Nephron (organoid): ENCODE results near the gene MTX1.

ENCODE experiments used
- H3K27ac Mint-ChIP-seq, 3 experiments: 2 replicates each; pipeline ENCODE4 v1.8.0; 2020; ENCODE audit warnings: mixed read lengths in 3 of 3, mild to moderate bottlenecking in 2 of 3, moderate library complexity in 1 of 3
- H3K27me3 Mint-ChIP-seq: 2 replicates; pipeline ENCODE4 v1.8.0; 2021; ENCODE audit warnings: low read depth, mild to moderate bottlenecking, moderate library complexity, mixed read lengths
- H3K36me3 Mint-ChIP-seq: 2 replicates; pipeline ENCODE4 v1.8.0; 2020; ENCODE audit warnings: low read depth, mixed read lengths
- H3K4me1 Mint-ChIP-seq: 2 replicates; pipeline ENCODE4 v1.8.0; 2020; ENCODE audit warnings: mixed read lengths
- H3K4me3 Mint-ChIP-seq, 3 experiments: 2 replicates each; pipeline ENCODE4 v1.8.0; 2020; ENCODE audit warnings: mild to moderate bottlenecking in 3 of 3, mixed read lengths in 3 of 3, moderate library complexity in 2 of 3
- H3K9me3 Mint-ChIP-seq: 2 replicates; pipeline ENCODE4 v1.8.0; 2020; ENCODE audit warnings: mixed read lengths
- TF ChIP-seq, protein P1 (sequence below), 3 experiments: fragments of 200-600 bp; sonication (generic); IDR thresholded peaks; one replicate each; pipeline ENCODE4 v1.5.0; 2021; ENCODE audit warnings: antibody characterized with exemption in 3 of 3; ENCODE audit not compliant: unreplicated experiment in 3 of 3

Gene MTX1

DNA sequence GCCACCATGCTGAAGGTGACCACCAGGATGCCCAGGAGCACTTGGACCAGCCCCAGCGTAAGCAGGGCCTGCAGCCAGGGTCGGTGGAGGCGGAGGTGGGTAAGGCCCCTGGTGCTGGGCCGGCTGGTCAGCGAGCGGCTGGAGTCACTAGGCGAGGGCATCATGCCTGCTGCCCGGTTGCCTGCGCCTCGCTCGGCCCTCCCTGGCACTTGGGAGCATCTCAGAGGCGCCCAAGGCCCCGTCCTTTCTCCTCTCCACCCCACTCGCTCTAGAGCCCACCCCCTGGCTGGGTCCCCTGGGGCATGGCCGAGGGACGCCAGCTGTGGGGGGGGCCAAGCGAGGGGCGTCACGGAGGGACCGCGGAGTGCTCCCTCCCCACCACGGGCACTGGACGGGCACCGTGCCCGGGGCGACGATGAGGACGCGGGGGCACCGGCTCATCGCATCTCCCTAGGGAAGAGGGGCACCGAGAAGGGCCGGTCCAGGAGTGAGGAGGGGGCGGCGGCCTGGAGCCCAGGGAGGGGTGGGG lies 46.3 kb downstream of the MTX1 start:
- Mint-ChIP-seq H3K36me3 (peaks cover 19% of the 10 kb centered on the region), H3K27ac (peak overlapping the region; percentile 24 to 84 (median 65)), H3K27me3 (peaks cover 3% of the 10 kb centered on the region), H3K4me3 (peak overlapping the region; percentile 84 to 94 (median 92)), H3K9me3 (no peaks in the 10 kb centered on the region), H3K4me1 (peaks cover 36% of the 10 kb centered on the region)
- TF ChIP-seq, protein P1, sequence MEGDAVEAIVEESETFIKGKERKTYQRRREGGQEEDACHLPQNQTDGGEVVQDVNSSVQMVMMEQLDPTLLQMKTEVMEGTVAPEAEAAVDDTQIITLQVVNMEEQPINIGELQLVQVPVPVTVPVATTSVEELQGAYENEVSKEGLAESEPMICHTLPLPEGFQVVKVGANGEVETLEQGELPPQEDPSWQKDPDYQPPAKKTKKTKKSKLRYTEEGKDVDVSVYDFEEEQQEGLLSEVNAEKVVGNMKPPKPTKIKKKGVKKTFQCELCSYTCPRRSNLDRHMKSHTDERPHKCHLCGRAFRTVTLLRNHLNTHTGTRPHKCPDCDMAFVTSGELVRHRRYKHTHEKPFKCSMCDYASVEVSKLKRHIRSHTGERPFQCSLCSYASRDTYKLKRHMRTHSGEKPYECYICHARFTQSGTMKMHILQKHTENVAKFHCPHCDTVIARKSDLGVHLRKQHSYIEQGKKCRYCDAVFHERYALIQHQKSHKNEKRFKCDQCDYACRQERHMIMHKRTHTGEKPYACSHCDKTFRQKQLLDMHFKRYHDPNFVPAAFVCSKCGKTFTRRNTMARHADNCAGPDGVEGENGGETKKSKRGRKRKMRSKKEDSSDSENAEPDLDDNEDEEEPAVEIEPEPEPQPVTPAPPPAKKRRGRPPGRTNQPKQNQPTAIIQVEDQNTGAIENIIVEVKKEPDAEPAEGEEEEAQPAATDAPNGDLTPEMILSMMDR (IDR thresholded peaks at IDR 0.05; ENCODE audit: unreplicated experiment in 3 of 3), result no peak

DNA sequence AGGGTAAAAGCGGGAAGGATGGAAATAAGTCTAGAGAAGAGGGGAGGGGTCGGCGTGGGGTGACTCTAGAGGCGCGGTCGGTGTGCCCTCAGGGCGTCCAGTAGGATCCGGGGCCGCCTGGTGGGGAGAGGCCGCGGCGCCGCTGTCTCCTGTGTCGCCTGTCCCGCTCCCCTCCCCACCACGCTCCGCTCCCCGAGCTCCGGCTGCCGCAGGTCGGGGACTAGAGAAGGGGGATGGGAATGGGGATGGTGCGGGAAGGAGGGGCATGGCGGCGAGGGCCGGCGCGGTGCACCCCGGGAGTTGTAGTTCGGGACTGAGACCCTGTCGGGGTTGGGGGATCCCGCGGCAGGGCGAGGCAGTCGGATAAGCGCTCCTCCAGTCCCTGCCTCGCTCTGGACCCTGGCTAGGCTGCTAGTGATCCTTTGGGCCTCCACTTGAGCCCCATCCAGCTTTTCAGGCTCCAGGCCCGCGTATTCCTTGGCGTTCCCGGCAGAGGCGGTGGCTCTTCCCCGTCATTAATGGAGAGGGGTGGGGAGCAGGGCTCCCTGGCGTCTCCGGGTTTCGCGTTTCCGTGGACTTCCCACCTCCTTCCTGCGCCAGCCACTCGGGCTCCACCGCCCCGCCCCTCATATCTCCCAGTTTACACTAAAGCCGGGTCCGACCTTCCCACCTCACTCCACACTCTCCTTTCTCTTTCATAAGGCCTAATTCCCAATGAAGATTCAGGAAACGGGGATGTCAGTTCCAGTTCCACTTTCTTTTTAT lies 46.9 kb downstream of the MTX1 start, which contains the start of gene ENTREP3:
ENTREP3 (minus strand) TSS at position 241 of the 765 bp plus-strand sequence. CDS start 606 bp downstream, outside the sequence.
- H3K4me3 Mint-ChIP-seq, result peak within 1 kb of the TSS; percentile 84 to 94 (median 92)
- peak within 1 kb of the TSS; percentile 92 to 98 (median 95) for H3K27ac Mint-ChIP-seq
- H3K27me3 Mint-ChIP-seq, result peaks cover 3% of the 10 kb centered on the region
- TF ChIP-seq, protein P1 (IDR thresholded peaks at IDR 0.05; ENCODE audit: unreplicated experiment in 3 of 3), result no peak
- H3K9me3 Mint-ChIP-seq, result no peaks in the 10 kb centered on the region
- H3K36me3 Mint-ChIP-seq, result peaks cover 23% of the 10 kb centered on the region
- H3K4me1 Mint-ChIP-seq, result peaks cover 36% of the 10 kb centered on the region

- Mint-ChIP-seq H3K9me3 (no peaks in the 10 kb centered on the region), H3K4me1 (peaks cover 37% of the 10 kb centered on the region), H3K36me3 (peaks cover 29% of the 10 kb centered on the region), H3K4me3 (peak overlapping the region; percentile 84 to 94 (median 92)), H3K27me3 (peaks cover 3% of the 10 kb centered on the region), H3K27ac (peak overlapping the region; percentile 92 to 98 (median 95))
- TF ChIP-seq, protein P1 (IDR thresholded peaks at IDR 0.05; ENCODE audit: unreplicated experiment in 3 of 3), result no peak
Measured at GRCh38 chr1:155256058-155256852, 47.8 kb downstream of the MTX1 start.

GRCh38 chr1:155260276-155260675 lies 51.8 kb downstream of the MTX1 start:
- Mint-ChIP-seq H3K9me3 (no peaks in the 10 kb centered on the region), H3K4me1 (peaks cover 30% of the 10 kb centered on the region), H3K36me3 (peaks cover 56% of the 10 kb centered on the region), H3K27ac (no peak overlapping the region), H3K4me3 (peak overlapping the region; percentile 96 to 97 (median 97)), H3K27me3 (no peaks in the 10 kb centered on the region)
- TF ChIP-seq, protein P1 (IDR thresholded peaks at IDR 0.05; ENCODE audit: unreplicated experiment in 3 of 3), result no peak

DNA sequence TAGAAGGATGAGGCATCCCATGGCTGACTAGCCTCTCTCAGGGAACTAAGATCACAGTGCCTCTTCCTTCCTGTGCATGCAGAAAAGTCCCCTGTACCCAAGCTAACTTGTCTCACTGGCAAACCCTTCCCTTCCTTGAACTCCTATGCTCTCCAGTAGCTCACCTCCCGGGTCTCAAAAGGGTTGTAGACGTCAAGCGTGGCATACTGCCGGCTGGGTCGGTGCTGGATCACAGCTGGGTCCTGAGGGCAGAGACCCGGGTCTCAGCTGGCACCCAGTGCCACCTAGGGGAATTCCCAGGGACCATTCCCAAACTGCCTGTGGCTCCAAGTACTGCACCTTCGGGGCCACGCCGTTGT lies 53.0 kb downstream of the MTX1 start:
- H3K36me3 Mint-ChIP-seq, result peaks cover 63% of the 10 kb centered on the region
- peaks cover 24% of the 10 kb centered on the region for H3K4me1 Mint-ChIP-seq
- peak overlapping the region; percentile 64 to 86 (median 81) for H3K27ac Mint-ChIP-seq
- no peaks in the 10 kb centered on the region for H3K9me3 Mint-ChIP-seq
- H3K4me3 Mint-ChIP-seq, result peak overlapping the region; percentile 96 to 97 (median 97)
- no peaks in the 10 kb centered on the region for H3K27me3 Mint-ChIP-seq
- TF ChIP-seq, protein P1 (IDR thresholded peaks at IDR 0.05; ENCODE audit: unreplicated experiment in 3 of 3), result no peak
